Measurements from ENCODE around the gene GLT6D1. TPM values are rescaled to one million over a fixed set of nuclear protein-coding genes. Genes with fewer than 3 reads are reported as not detected.
"Not testable (repeated sequence)": the region's sequence is repeated elsewhere in the genome, so short reads cannot be mapped to it uniquely, and the experiment has no call there.

The GLT6D1 gene
- polyA plus RNA-seq, 6 donors from 2014 or later = not detected

GRCh38 chr9:135661816-135662560 is 22.6 kb upstream of the GLT6D1 start:
- Mint-ChIP-seq H3K4me1 (no peaks in the 10 kb centered on the region), H3K4me3 (no peak overlapping the region), H3K27ac (peak overlapping the region in 1 of 6 donors; percentile 15), H3K9me3 (peaks cover 0 to 3% (median 0%) of the 10 kb centered on the region in 7 donors), H3K27me3 (peaks cover 6 to 12% (median 6%) of the 10 kb centered on the region in 3 donors), H3K36me3 (no peaks in the 10 kb centered on the region)
- no peak for ATAC-seq (ENCODE audit: low read depth in 2 of 2)
- no peak for DNase-seq

GRCh38 chr9:135660407-135660806 is 21.1 kb upstream of the GLT6D1 start:
- Mint-ChIP-seq H3K9me3 (peaks cover 0 to 3% (median 0%) of the 10 kb centered on the region in 7 donors), H3K27me3 (peaks cover 6 to 18% (median 13%) of the 10 kb centered on the region in 3 donors), H3K4me3 (no peak overlapping the region), H3K4me1 (no peaks in the 10 kb centered on the region), H3K36me3 (no peaks in the 10 kb centered on the region), H3K27ac (no peak overlapping the region)
- DNase-seq (no peak), ATAC-seq (ENCODE audit: low read depth in 2 of 2) (no peak)

GRCh38 chr9:135659252-135659651 is 19.9 kb upstream of the GLT6D1 start:
- DNase-seq (no peak), ATAC-seq (ENCODE audit: low read depth in 2 of 2) (no peak)
- Mint-ChIP-seq H3K27ac (no peak overlapping the region), H3K4me3 (no peak overlapping the region), H3K36me3 (no peaks in the 10 kb centered on the region), H3K27me3 (peaks cover 11 to 20% (median 14%) of the 10 kb centered on the region in 3 donors), H3K4me1 (no peaks in the 10 kb centered on the region), H3K9me3 (peaks cover 0 to 3% (median 0%) of the 10 kb centered on the region in 7 donors)

DNA sequence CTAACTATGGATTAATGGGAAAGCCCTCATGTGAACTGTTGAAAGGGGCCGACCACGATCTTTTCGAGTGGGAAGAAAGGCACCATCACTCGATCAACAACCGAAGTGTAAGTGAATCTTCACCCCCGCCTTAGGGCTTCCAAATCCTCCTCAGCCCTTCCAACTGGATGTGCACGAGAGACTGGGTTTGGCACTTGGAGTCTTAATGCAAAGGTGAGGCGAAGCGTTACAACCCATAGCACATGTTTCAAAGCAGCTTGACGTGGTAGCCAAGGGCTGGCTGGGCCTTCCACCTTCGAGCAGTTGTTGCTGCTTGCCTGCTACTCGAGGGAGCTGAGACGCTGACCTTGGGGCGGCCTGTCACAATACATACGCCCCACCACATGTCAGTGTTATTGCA is 18.1 kb upstream of the GLT6D1 start:
- ATAC-seq (ENCODE audit: low read depth in 2 of 2) (no peak), DNase-seq (no peak)
- Mint-ChIP-seq H3K27ac (no peak overlapping the region), H3K4me3 (no peak overlapping the region), H3K9me3 (peaks cover 0 to 3% (median 2%) of the 10 kb centered on the region in 7 donors), H3K4me1 (no peaks in the 10 kb centered on the region), H3K27me3 (peaks cover 12 to 14% (median 14%) of the 10 kb centered on the region in 3 donors), H3K36me3 (no peaks in the 10 kb centered on the region)

GRCh38 chr9:135655317-135655716 is 16.0 kb upstream of the GLT6D1 start:
- Mint-ChIP-seq H3K9me3 (peaks cover 2 to 12% (median 6%) of the 10 kb centered on the region in 7 donors), H3K27ac (no peak overlapping the region), H3K4me3 (no peak overlapping the region), H3K4me1 (no peaks in the 10 kb centered on the region), H3K27me3 (peaks cover 14 to 18% (median 15%) of the 10 kb centered on the region in 3 donors), H3K36me3 (peaks cover 0 to 4% of the 10 kb centered on the region in 2 donors)
- DNase-seq (no peak), ATAC-seq (ENCODE audit: low read depth in 2 of 2) (no peak)

GRCh38 chr9:135650408-135650807 is 11.1 kb upstream of the GLT6D1 start:
- H3K36me3 Mint-ChIP-seq = peaks cover 8 to 29% of the 10 kb centered on the region in 2 donors
- H3K4me3 Mint-ChIP-seq = peak overlapping the region in 1 of 8 donors; percentile 49
- ATAC-seq (ENCODE audit: low read depth in 2 of 2) (no peak), DNase-seq (no peak)
- H3K27me3 Mint-ChIP-seq = peaks cover 8 to 12% (median 9%) of the 10 kb centered on the region in 3 donors
- no peak overlapping the region for H3K27ac Mint-ChIP-seq
- peaks cover 18 to 60% (median 37%) of the 10 kb centered on the region in 7 donors for H3K9me3 Mint-ChIP-seq
- H3K4me1 Mint-ChIP-seq = no peaks in the 10 kb centered on the region

- Mint-ChIP-seq H3K27ac (no peak overlapping the region), H3K9me3 (peaks cover 27 to 69% (median 46%) of the 10 kb centered on the region in 7 donors), H3K4me1 (no peaks in the 10 kb centered on the region), H3K27me3 (peaks cover 4 to 7% (median 7%) of the 10 kb centered on the region in 3 donors), H3K4me3 (no peak overlapping the region), H3K36me3 (peaks cover 10 to 38% of the 10 kb centered on the region in 2 donors)
- DNase-seq (no peak), ATAC-seq (ENCODE audit: low read depth in 2 of 2) (no peak)
Observed at GRCh38 chr9:135649508-135649907, 10.2 kb upstream of the GLT6D1 start.

DNA sequence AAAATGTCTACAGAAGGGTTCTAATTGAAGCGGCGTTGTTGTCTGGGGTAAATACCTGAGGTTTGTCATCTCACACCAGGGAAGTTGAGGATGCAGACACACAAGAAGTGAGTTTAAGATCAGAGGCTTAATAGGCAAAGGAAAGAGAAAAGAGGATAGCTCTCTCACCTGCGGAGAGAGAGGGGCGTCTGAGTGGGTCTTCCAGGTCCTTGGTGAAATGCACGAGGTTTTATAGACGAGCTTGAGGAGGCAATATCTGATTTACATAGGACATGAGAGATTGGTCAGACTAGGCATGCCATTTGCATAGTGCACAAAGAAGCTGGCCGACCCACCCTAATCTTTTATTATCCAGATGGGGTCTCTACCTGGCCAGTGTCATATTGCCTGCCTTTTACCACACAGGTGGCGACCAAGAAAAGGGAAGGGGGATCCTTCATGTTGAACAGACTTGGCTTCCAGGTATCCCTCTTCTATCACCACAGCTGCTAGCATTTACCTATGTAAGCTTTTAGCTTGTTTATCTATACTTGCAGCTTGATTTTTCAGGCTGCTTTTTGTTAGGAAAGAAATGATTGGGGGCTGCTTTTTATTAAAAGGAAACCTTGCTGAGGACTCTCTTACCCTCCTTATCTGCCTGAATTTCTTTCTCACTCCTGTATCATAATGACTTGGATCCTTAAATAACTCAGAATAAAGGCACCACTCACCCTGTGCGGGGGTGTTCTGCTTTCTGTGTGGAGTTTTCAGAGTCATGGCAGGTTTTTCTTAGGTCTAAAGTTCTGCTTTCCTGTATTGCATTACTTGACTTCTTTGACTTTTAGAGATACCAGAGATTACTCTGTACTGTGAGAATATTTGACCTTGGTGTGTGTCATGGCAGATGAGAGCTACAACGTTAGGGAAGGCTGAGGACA is 9.4 kb upstream of the GLT6D1 start:
- ATAC-seq (ENCODE audit: low read depth in 2 of 2) (no peak), DNase-seq (no peak)
- Mint-ChIP-seq H3K4me1 (no peaks in the 10 kb centered on the region), H3K36me3 (peaks cover 10 to 41% of the 10 kb centered on the region in 2 donors), H3K4me3 (peak overlapping the region in 1 of 8 donors; percentile 1), H3K9me3 (peaks cover 29 to 77% (median 51%) of the 10 kb centered on the region in 7 donors), H3K27ac (no peak overlapping the region), H3K27me3 (peaks cover 0 to 7% (median 6%) of the 10 kb centered on the region in 3 donors)

- H3K27me3 Mint-ChIP-seq = peaks cover 0 to 13% (median 6%) of the 10 kb centered on the region in 3 donors
- H3K4me1 Mint-ChIP-seq = no peaks in the 10 kb centered on the region
- DNase-seq = no peak
- H3K36me3 Mint-ChIP-seq = peaks cover 10 to 48% of the 10 kb centered on the region in 2 donors
- no peak for ATAC-seq (ENCODE audit: low read depth in 2 of 2)
- peaks cover 32 to 84% (median 57%) of the 10 kb centered on the region in 7 donors for H3K9me3 Mint-ChIP-seq
- no peak overlapping the region for H3K4me3 Mint-ChIP-seq
- H3K27ac Mint-ChIP-seq = no peak overlapping the region
Observed at GRCh38 chr9:135647884-135648283, 8.5 kb upstream of the GLT6D1 start.

- Mint-ChIP-seq H3K27me3 (peaks cover 4 to 24% (median 5%) of the 10 kb centered on the region in 3 donors), H3K4me3 (no peak overlapping the region), H3K9me3 (peaks cover 28 to 69% (median 51%) of the 10 kb centered on the region in 7 donors), H3K27ac (no peak overlapping the region), H3K36me3 (peaks cover 10 to 48% of the 10 kb centered on the region in 2 donors), H3K4me1 (no peaks in the 10 kb centered on the region)
- DNase-seq (no peak), ATAC-seq (ENCODE audit: low read depth in 2 of 2) (no peak)
Observed at GRCh38 chr9:135644631-135645218, 5.4 kb upstream of the GLT6D1 start.

DNA sequence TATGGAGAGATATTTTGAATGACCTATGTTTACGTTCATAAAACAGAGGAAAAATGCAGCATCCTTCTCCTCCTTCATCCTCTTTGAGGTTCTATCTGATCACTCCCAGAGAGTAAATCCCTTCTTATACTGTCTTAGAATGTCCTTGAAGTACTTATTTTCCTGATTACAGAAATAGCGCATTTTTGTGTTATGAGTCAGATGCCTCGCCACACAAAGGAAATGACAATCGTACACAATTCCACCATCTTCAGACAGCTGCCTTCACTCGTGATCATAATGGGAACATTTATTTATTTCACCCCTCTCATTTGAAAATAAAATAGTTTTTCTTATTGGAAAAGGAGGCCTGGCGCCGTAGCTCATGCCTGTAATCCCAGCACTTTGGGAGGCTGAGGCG is 2.4 kb upstream of the GLT6D1 start:
- H3K36me3 Mint-ChIP-seq = peaks cover 9 to 30% of the 10 kb centered on the region in 2 donors
- ATAC-seq (ENCODE audit: low read depth in 2 of 2) = no peak

GRCh38 chr9:135641047-135641446 is 1.7 kb upstream of the GLT6D1 start:
- no peak for ATAC-seq (ENCODE audit: low read depth in 2 of 2)
- Mint-ChIP-seq H3K27me3 (peaks cover 13 to 43% (median 23%) of the 10 kb centered on the region in 3 donors), H3K27ac (no peak overlapping the region), H3K9me3 (peaks cover 15 to 33% (median 30%) of the 10 kb centered on the region in 7 donors), H3K4me1 (no peaks in the 10 kb centered on the region), H3K36me3 (peaks cover 9 to 30% of the 10 kb centered on the region in 2 donors), H3K4me3 (no peak overlapping the region)
- DNase-seq = no peak

More for the DNA sequence above, 2.4 kb upstream of the GLT6D1 start:
- Mint-ChIP-seq H3K27me3 (peaks cover 10 to 37% (median 17%) of the 10 kb centered on the region in 3 donors), H3K4me3 (no peak overlapping the region), H3K9me3 (peaks cover 16 to 40% (median 37%) of the 10 kb centered on the region in 7 donors), H3K4me1 (no peaks in the 10 kb centered on the region), H3K27ac (no peak overlapping the region)
- DNase-seq = no peak

- not testable (repeated sequence) for ATAC-seq (ENCODE audit: low read depth in 2 of 2); H3K27ac Mint-ChIP-seq; H3K4me1 Mint-ChIP-seq; H3K4me3 Mint-ChIP-seq; H3K9me3 Mint-ChIP-seq; DNase-seq; H3K36me3 Mint-ChIP-seq
- peaks cover 20 to 44% (median 41%) of the 10 kb centered on the region in 3 donors for H3K27me3 Mint-ChIP-seq
Observed at GRCh38 chr9:135636930-135637530, 2.3 kb downstream of the GLT6D1 start.

Data from naive B cell (primary cell).